HTR-8/SVneo (cell line): Measurements from ENCODE around the gene CHRDL1.
"Not testable (repeated sequence)": the region's sequence is repeated elsewhere in the genome, so short reads cannot be mapped to it uniquely, and the experiment has no call there.

Experiments used
- DNase-seq: peaks from one replicate; pipeline ENCODE4 v3.0.0; 2011; ENCODE audit warnings: low spot score, mixed read lengths; ENCODE audit not compliant: insufficient read length
- FAIRE-seq: peaks from 2 replicates; lab custom pipeline; 2011; peaks lifted over from hg19 to GRCh38; lab: Jason Lieb, UNC

CHRDL1 gene, protein sequence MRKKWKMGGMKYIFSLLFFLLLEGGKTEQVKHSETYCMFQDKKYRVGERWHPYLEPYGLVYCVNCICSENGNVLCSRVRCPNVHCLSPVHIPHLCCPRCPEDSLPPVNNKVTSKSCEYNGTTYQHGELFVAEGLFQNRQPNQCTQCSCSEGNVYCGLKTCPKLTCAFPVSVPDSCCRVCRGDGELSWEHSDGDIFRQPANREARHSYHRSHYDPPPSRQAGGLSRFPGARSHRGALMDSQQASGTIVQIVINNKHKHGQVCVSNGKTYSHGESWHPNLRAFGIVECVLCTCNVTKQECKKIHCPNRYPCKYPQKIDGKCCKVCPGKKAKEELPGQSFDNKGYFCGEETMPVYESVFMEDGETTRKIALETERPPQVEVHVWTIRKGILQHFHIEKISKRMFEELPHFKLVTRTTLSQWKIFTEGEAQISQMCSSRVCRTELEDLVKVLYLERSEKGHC

DNA sequence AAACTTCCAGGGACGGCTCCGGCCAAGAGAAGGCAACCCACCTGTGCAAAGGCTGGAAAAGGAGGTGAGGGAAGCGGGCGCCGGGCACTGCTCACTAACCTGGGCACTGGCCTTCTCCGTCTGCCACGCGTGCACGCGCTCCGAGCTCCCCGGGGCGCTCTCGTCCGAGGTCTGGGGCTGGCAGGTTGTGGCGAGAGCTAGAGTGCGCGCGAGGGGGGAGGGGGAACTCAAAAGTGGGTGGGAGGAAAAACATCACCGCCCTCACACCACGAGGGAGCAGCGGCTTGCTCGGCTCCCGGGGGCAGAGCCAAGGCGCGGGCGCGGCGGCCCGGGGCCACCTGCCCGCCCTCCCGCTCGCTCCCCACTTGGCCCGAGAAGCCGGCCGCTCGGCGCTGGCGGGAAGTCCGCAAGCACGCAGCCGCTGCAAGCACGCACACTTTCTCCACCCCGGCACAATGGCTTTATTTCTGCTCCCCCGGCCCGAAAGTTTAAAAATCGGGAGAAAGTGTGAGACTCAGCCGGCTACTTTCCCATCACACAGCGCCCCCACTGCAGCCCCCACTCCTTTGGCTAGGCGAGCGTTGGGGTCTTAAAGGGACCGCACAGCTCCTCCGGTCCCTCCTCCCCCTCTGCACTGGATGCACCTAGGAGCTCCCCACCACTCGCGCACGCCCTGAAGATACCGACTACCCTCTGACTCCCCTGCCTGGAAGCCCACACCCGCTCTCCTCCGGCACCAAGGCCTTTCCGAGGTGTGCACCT, at the start of gene CHRDL1:
Gene CHRDL1 (minus strand): TSS at position 173 of the 762 bp plus-strand sequence. CDS start 3,636 bp downstream, outside the sequence.
- DNase-seq (no peak), FAIRE-seq (no peak)

DNA sequence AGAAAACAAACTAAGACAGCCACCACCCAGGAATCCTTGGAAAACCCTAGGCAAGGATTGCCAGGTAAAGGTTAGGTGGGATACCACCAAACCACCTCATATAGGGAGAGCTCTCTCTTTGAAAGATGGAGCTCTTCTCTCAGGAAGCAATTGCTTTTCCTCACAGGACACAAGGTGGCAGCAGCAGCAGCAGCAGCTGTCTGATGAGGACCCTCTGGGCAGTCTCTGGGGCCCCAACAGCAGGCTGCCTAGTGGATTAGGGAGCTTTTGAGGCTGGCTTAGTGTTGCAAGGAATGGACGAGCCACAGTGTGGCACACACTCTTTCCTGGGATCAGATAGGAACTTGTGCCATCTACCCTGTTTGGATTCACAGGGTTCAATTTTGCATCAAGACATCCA, 41.4 kb upstream of the CHRDL1 start:
- FAIRE-seq = no peak
- no peak for DNase-seq

DNA sequence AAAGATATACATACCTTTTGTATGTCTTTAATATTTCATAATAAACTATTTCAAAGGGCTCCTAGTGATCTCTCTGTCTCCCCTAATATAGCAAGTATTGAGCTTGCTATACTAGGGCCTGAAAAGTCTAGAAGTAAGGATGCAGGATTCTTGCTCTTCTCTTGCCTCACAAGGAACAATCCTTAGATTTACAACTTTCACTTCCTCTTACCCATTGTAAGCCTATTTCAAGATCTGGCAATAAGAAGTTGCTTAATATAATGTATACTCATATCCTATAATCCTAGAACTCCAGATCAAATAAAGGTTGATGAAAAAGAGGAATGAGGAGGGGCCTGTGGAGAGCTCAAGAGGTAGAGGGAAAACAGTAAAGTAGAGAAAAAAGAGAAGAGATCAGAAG, 40.8 kb upstream of the CHRDL1 start:
- DNase-seq (no peak), FAIRE-seq (no peak)

DNA sequence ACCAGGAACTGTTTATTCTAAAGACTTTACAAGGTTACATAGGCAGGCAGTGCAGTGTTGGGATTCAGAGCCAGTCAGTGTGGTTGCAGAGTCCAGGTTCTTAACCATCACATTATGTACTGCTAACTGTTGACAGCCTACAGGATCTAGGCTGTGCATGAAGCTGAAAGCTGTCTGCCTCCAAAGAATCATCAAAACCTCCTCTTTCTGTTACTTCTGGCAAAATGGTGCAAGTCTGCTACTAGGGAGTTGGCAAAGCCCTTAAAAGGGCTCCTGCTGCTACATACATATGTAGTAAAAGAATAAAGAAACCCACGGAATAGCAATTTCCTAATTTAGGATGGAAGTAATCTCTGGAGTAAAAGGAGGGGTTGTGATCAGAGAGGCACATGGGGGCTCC, 40.4 kb upstream of the CHRDL1 start:
- DNase-seq = no peak
- no peak for FAIRE-seq

DNA sequence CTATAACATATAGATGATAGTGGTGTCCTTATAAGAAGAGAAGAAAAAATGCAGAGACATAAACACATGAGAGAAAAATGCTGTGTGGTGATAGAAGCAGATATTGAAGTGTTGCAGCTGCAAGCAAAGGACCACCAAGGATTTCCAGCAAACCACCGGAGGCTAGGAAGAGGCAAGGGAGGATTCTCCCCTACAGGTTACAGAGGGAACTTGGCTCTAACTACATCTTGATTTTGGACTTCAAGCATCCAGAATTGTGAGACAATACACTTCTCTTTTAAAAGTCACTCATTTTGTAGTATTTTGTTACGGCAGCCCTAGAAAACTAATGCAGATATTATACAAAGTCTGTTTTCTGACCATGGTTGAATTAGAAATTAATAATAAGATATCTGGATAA, 30.4 kb upstream of the CHRDL1 start:
- no peak for DNase-seq
- no peak for FAIRE-seq

DNA sequence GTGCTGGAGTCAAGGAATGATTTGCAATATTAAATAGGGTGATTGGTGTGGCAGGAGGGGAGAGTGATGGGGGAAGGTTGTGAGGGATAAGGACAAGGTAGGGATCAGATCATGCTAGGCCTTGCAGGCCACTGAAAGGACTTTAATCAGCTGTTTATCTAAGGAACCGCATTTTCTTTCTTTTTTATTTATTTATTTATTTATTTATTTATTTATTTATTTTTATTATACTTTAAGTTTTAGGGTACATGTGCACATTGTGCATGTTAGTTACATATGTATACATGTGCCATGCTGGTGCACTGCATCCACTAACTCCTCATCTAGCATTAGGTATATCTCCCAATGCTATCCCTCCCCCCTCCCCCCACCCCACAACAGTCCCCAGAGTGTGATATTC, 20.9 kb upstream of the CHRDL1 start:
- FAIRE-seq, DNase-seq: not testable (repeated sequence)

DNA sequence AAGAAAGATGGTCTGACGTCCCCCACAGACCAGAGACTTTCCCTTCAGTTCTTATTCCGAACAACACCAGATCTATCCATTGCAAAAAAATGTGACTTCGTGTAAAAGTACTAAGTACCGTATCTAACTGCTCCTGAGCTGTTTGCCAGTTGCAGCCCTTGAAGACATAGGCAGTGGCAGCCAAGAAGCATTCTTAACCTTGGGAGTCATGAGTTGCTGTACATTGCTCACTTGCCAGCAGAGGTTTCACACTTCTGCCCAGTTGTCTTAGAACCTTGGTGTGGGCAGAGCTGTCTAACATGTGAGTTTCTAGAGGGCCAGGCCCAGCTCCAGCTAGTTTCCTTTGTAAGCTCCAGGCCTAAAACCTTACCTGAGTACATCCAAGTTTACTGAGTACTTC, 10.5 kb upstream of the CHRDL1 start:
- FAIRE-seq (no peak), DNase-seq (no peak)

DNA sequence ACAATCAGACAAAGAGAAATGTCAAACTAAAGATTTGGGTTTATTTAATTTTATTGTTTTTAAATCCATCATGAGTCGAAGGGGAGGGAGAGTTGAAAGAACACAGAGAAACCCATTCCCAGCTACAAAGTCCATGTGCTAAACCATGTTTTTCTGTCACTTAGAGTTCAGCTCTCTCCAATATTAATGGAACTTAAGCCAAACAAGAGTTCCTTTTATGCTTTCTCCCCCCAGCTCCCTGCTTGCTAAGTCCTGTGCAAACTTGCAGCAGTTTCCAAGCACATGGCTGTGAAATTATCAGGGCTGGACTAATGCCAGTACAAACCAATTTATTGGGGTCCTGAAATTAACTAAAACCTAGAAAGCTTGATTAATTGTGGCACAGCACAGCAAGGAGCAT, 9.7 kb upstream of the CHRDL1 start:
- DNase-seq (no peak), FAIRE-seq (no peak)

DNA sequence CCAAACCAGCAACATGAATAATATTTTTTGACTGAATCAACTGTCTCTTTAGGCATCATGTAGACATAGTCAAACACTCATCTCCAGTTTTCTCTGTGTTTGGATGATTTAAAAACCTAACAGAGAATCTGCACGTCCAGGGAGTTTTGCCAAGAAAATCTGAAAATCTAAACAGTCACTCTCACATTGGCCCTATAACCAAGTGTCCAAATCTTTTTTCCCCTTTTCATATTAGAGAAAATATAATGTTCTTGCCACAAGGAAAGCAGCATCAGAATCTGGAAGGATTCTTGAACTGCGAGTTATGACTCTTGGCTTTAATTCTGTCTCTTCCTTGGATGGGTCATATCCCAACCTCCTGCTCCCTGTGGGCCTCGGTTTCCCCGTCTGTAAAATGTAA, 8.8 kb upstream of the CHRDL1 start:
- no peak for FAIRE-seq
- no peak for DNase-seq

DNA sequence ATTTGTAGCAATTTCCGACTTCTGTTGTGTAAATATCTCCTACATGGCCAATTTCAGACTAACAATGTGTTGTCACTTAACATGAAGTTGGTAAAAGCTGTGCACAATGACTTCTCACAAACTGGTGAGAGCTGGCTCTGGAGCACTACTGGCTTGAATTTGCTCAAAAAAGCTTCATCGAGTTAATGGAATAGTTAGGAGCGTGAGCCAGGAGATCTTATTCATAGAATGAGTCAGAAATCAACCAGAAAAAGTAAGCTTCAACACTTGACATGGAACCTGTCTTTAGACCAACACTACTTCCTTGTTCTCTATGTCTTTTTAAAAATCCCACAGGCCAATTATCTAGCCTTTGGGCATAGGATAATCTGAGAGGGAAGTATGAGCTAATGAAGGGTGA, 7.9 kb upstream of the CHRDL1 start:
- DNase-seq (no peak), FAIRE-seq (no peak)

DNA sequence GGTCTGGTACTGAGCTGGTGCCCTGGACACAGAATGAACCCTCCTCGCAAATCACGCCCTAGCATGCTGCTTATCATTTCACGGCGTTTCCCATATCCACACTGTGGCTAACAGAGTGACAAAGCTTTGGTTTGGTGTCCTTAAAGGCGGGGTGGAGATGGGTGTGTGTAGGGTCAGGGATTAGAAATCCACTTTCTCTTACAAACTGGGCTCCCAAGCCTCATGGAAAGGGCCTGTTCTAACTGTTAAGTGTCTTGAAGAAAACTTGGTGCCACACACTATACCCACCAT, 735 bp upstream of the CHRDL1 start:
- no peak for FAIRE-seq
- DNase-seq = no peak

DNA sequence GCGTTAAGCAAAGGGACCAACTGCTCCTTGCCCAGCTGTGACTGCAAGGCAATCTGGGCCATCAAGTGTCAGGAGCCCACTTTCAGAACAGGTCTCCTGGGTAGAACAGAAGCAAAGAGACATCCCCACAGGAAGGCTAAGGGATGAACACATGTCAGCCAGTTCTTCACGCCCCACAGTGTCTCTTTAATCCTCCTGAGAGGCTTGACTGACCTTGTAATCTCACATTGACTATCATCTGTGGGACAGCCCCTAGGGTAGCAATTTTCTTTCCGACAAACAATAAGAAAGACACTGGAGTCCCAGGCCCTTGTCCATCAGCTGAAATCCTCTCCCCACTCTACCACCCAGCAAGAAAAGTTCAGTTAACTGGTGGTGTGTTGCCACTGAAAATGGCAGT, 1.0 kb downstream of the CHRDL1 start:
- DNase-seq (no peak), FAIRE-seq (no peak)

DNA sequence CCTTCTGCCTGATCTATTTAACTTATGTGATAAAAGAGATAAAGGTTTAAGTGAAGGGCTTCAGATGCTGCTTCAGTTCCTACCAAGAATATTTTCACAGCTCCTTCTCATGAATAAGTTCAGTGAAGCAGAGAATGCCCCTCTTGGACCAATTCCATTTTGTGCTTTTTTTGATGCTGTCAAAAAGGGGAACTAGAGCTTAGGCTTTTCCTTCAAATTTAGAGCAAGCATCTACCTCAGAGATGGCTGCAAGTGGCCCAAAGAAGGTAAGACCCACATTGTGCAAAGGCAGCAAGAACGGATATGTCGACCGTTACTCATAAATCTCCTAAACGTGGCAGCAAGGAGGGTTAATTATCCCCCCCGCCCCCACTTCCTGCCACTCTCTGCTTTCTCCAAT, 4.5 kb downstream of the CHRDL1 start:
- DNase-seq (no peak), FAIRE-seq (no peak)

DNA sequence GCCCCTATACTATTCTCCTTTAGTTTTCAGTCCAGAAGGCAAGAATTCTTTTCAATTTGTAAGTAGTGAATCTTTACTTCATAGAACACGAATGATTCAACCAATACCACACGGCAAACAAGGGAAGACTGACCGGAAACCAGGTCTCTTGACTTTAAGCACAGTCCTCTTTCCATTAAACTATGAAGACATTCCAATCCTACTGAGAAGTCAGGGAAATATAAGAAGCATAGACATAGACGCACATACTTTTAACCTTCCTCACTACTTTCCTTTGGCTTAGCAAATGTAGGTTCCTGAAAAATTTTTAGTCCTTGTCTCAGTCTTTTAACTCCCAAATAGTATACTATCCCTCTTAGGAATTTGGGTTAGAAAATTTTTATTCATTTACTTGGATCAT, 9.1 kb downstream of the CHRDL1 start:
- DNase-seq (peak; percentile 7), FAIRE-seq (no peak)

DNA sequence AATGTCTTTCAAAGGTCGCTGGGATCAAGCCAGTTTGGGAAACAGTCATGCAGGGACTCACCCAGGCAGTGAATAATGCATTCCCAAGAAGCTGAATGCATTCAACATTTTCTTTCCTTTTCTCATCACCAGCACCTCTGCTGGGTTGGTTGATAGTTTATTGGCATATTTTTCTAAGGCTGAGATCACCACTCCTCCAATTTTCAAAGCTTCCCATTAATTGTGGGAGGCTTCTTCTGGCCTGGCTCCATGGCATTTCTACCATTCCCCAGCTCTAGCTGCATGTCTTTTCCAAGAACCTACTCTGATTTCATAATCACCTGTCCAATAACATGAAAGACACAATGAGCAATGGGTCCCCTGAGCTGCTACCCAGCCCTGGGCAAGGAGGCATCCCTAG, 35.8 kb downstream of the CHRDL1 start:
- DNase-seq (no peak), FAIRE-seq (no peak)

DNA sequence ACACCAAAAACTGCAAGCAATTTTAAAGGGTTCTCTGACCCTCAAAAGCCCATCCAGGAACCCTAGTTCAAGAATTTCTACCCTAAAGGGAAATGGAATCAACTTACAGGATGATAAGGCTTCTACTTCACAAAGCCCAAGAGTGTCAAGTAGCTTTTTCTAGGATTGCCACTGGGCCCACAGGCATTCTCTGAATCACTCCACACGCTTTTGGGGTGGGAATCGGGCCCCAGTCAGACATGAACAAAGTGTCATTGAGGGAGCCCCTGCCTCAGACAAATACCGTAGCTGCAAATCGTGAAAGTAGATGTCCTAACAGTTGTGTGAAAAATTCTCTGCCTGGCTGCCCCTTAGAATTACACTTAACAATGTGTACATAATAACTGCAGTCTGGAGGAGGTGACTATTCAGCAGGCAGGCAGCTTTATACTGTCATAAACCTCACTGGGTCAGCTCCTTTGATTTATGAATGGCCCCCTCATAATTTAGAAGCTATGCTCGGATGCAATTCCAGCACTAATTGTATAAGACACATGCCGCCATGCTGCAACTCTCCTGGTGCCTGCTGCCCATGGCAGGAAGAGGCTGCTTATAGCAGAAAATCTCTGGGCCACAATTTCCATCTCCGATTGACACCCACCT, 36.7 kb downstream of the CHRDL1 start:
- FAIRE-seq (no peak), DNase-seq (no peak)

DNA sequence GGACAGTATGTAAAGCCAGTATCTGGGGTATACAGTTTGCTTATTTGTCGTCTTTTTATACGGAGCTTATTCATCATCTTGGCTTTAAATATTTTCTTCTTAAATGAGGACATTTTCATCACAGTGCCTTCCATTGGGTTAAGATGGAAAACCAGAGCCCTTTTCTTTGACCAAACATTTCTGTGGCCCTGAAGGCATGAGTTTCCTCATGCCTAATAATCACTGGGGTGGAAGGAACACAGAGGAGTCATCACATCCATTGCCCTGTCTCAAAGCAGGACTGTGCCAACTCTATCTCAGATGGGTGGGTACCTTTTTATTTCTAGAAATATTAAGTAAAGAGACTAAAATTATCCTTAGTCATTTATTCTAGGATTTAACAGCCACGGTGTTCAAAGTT, 40.0 kb downstream of the CHRDL1 start:
- DNase-seq (no peak), FAIRE-seq (no peak)

DNA sequence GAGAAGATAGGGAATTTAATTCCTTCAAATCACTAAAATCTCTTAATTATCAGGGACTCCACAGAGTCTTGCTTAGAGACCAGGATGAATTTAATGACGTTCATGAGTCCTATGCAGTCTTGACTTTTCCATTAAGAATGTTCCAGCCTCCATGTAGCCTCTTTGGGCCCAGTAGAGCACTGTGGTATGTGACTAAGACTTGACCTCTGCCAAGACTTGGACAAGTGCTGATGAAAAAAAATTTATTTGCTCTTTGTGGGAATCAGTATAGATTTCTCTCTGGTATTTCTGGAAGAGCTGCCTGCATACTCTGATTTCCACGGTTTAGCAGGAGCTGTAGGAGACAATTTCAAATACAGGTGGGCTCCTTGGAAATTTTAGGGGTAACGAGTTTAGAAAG, 40.6 kb downstream of the CHRDL1 start:
- DNase-seq (no peak), FAIRE-seq (no peak)

DNA sequence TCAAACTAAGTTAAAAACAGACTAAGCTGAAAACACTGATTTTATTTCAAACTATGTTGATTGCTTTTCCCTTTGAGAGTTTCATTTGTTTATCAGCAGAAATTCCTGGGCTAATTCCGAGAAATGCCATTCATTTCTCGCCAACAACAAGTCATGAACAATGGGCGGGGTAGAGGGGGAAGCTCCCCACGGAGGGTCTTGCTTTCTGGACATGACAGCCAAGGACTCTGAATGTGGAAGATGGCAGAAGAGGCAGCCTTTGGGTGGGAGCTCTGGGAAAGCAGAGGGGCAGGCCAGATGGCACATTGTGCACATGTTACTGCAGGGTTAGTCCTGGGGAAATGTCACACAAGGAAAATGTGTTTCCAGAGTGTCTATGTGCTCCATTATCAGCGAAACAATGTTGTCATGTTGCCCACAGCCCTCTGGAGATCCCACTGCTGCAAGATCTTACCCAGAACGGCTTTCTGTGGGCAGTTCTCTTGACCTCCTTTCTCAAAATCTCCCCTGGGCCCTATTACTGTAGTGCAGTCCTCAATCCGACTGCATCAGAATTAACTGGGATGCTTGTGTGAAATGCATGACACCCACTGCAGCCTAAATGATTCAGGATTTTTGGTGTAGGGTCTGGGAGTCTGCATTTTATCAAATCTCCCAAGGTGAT, 45.0 kb downstream of the CHRDL1 start:
- FAIRE-seq = no peak
- no peak for DNase-seq

DNA sequence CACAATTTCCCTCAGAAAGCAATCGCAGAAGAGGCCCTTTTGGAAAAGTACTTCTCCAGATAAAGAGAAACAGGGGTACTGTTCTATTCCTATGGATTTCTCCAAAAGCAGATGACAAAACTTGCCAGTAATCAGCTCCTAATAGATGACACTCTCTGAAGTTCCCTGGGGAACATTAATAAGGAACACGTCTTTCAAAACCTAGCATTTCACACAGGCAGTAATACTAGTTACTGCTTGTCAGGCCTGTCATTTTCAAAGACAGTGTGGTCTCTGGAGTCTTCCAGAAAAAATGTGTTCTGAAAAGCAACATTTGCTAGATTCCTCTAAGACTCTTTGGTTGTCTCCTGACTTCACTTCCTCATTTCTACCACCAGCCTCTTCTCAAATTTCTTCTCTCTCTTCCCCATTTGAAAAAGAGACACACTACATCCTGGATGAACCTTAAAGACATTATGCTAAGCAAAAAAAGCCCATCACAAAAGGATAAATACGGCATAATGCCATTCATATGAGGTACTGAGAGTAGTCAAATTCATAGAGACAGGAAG, 47.3 kb downstream of the CHRDL1 start:
- DNase-seq = no peak

More for the DNA sequence above, 47.3 kb downstream of the CHRDL1 start:
- FAIRE-seq = no peak
